GM04503 (cell line): Measurements from ENCODE around the gene ARGLU1.

Experiments
- DNase-seq: peaks from one replicate; pipeline ENCODE4 v3.0.0-alpha.2; 2012; ENCODE audit warnings: low read depth

Gene ARGLU1

DNA sequence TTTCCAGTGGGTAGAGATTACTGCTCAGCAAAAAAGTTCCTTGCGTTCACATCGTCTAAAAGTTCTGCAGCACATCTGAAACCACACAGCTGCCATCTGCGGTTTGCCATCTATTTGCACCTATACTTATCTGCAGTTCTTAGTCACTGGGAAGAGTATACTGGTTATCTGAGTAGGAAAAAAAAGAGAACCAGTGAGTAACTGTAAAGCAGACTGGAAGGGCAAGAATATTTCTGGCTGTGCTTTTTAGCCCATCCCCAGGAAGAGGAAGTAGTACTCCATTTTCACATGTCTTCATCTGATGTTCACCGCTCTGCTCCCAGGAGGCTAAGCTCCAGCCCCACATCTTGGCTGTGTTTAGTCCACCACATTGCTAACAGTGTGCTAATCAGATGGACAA is 68.0 kb downstream of the ARGLU1 start:
- DNase-seq, result no peak

DNA sequence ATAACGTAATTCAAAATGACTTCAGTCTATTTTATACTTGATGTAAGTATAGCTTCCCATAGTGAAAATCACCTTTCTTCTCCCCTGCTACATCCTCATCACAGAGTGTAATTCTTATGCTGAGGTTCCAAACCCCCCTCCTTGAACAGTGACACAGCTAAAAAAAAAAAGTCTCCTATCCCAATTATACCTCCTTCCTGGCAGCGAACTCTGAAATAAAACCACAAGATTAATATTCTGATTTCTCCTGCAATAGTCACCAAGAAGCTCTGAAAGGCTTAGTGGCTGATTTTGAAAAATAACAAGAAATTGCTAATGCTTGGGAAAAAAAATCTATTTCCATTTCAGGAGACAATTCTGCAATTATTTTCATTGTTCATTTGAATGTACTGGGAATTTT is 68.8 kb downstream of the ARGLU1 start:
- DNase-seq, result no peak

DNA sequence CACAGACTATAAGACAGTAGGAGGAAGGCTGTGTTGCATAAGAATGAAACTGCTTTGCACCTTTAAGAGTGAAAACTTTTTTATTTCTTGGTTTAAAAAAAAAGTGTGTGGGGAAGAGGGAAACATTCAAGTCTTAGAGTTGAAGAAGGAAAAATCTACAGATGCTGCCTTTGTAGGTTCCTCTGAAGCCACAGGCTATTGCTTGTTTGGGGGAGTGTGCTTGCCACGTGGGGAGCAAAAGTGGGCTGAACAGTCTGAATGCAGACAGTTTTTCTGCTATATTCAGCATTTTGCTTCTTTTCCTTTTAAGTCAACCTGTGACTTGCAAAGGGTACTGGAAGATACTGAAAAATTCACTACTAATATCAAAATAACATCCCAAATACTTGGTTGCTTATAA is 69.4 kb downstream of the ARGLU1 start:
- no peak for DNase-seq

DNA sequence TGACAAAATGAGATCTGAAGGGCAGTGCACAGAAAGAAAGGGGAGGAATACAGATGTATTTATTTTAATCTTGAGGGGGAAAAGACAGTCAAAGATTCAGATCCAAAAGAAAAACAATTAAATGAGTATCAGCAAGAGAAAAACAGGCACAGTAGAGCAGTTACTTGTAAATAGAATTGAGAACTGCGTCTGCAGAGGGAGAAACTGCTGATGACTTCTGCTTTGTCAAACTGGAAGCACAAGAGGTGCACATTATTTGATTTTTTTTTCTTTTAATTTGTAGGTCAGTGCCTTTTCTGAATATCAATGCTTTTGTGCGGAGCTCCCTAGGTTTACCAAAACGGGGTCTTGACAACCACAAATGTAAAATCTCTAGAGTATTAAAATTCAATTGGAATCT is 69.8 kb downstream of the ARGLU1 start:
- no peak for DNase-seq

DNA sequence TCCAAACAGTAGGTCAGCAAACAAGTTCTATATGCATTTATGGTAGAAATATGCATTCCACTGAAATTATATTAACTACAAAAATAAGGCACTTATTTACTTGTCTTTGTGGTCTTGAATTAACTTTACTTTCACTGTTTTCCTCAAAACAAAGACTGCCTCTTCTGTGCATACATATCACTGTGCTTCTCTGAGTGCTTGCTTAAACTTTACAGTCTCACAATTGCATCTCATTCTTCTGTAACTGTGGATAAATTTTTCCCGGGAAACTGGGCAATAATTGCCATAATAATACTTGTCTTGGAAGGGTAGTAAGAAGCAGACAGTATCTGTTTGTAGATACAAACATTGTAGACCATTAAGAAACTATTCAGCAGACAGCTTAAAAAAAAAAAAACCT is 70.9 kb downstream of the ARGLU1 start:
- DNase-seq, result no peak

DNA sequence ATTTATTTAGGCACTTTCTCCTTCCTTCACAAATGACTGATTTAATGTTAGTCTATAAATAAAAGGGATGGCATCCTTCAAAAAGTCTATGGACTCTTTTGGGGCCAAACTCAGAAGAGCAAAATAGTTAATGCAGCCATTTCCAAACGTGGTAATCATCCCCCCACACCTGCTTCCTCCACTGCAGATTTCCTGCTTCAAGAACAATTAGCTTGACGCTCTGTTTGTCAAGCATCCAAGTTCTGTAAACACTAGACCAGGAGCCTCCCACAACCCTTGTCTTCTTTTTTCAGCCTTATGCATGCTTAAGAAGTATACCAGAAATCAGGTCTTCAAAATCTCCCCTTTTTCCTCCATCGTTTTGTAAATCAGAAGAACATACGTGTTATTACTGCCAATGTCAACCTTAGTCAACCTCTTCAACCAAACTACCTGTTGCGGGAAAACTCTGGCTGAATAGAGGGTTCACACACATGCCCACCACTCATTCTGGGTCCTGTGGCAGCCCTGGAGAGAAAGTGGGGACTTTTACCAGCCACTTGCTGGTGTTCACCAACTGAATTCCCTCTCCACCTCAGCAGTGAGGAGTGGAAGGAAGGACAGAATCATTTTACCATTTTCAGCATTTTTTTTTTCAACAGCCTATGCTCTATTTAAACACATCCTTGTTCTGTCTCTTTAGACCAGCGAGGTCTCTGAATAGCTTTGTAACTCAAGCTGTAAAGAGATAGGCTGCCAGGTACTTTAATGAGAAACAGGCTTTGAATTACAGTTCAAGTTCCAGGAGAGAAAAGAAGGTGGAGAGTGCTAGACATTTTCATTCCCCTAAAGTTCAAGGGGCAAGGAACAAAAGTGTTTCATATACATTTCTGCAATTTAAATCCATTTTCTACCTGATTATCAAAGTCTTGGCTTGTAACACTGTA is 71.6 kb downstream of the ARGLU1 start:
- DNase-seq, result no peak

DNA sequence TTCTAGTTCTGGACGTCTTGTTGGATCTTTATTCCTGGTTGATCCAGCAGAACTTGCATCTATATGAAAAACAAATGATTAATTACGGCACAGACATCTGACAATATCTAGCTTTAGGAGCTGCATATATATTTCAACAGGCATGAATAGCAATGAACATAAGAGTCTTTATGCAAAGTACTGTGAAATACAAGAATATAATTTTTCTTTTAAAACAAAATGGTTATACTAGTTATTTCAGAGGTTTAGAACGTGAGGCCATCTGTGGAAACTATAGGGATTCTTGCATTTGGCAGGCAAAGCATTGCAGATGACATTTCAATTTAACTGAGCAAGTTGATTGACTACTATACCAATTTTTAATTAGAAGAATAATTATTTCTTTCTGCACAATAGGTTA is 73.0 kb downstream of the ARGLU1 start:
- no peak for DNase-seq

DNA sequence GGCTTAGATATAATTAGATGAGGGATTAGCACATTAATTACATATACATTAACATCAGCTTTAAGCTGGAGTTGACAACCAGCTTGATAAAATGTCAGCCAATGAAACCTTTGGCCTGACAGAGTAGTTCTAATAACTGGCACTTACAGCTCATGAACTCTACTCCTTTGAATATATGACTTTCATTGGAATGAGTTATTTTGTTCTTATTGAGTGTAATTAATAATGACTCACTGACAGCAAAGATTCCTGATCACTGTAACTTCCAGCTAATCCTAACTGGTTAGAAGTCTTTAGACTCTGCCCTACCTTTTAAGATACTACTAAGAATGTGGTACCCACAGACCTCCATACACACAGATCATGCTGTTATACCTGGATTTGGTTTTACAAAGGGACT is 73.4 kb downstream of the ARGLU1 start:
- no peak for DNase-seq

DNA sequence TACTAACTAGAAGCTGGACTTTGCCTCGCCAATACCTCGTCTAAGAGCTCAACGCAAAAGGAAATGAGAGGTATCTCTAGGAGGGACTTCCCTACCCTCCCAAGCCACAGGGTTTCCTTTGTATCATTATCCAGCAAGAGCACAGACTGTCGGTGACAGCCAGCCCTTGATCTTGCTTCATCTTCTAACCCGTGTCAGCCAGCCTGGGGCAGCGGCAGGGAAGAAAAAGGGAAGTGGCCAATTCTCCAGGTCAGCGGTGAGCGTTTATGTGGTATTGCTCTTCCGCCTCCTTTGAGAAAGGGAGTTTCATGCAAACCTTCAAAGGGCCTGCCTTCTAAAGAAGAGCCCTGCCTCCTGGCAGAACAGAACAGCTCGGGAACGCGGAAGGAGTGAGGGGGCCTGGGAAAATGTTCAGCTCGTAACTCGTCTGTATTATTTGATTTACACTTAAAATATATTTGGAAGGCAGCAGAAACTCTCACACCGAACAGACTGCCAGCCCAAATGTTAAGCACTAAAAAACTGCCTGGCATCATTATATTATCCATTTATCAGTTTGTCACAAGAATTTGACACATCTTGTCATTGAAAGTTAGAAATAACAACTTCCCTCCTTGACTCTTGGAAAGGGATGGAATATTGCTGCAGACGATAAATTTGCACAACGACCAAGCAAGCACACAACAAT is 74.3 kb downstream of the ARGLU1 start:
- DNase-seq, result no peak

DNA sequence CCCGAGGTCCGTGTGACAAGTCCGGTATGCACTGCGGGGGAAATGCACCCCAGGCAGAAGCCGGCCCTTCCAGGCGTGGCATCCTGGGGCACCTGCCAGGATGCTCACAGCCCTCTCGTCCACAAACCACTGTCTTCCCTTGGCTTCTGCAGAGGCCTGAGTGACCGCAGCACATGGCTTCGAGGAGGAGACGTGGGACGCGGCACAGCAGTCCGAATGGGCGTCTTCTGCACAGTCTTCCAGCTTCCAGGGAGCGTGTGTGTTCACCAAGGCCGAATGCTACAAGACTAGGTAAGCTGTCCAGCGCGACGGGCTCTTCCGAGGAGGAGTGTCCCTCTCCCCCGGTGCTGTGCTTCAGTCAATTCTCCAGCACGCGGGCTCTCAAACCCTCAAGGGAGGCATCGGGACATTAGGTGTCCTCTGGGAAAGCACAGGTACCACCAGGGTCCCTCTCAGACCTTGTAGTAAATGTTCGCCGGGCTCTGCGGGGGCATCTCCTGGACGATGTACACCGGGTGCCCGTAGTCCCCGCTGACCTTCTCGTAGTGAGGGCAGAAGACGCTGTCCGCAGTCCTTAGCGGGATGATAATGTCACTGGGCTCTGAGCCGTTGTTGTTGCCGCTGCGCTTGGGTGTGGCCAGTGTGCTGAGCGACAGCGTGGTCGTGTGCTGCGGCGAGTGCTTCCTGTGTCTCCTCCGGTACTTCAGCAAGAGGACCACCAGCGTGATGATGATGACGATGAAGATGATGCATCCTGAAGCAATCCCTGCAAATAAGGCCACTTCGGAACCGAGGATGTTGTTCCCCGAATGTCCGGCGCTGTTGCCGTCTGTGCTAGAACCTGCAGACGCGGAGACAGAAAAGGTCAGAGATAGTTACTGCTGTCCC is 75.1 kb downstream of the ARGLU1 start:
- DNase-seq, result no peak

DNA sequence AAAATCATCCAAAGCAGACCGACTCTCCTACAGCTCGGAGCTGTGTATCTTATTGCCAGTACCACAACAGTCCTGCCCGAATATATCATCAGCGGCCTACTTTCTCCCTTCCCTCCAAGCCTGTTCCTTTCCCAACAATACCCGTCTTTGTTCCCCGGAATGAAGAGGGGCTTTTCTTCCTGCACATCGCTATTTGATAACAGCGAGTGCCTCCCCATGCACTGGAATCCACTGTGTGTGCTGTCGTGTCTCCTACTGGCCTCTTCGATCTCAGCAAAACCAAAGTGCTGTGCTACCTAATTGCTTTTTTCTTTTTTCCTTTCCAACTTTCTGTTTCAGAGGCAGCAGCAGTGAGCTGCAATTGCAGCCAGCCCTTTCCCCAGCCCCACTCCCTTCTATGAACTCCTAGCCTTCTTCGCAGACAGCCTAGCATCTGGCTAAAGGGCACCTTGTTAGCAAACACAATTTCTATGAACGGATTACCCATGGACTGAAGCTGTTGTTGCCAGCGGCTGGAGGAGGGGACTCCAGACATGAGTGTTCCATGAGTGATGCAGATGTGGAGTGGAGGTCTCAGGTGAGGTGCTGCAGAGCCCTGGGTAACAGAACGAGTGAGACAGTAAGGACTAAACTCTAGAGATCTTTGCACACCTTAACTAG is 75.9 kb downstream of the ARGLU1 start:
- no peak for DNase-seq
